GM18505 (cell line): ENCODE results near the gene ARHGEF3.
"Not testable (repeated sequence)": the region's sequence is repeated elsewhere in the genome, so short reads cannot be mapped to it uniquely, and the experiment has no call there.

Experiments used
- ATAC-seq: cut with Tn5 transposase; IDR thresholded peaks from one replicate; pipeline ENCODE4 v1.9.1; 2021; ENCODE audit not compliant: unreplicated experiment
- POLR2A ChIP-seq: IDR thresholded peaks from 4 replicates; pipeline ENCODE4 v1.6.1; 2011; ENCODE audit warnings: borderline replicate concordance; ENCODE audit not compliant: insufficient read depth, insufficient read length; ENCODE audit errors: extremely low read depth

ARHGEF3 gene

GRCh38 chr3:56739036-56739435 is 62.7 kb downstream of the ARHGEF3 start:
- no peak for TF ChIP-seq POLR2A
- ATAC-seq, result no peak

- ATAC-seq, result no peak
- no peak for TF ChIP-seq POLR2A
Measured at GRCh38 chr3:56737006-56737405, 64.7 kb downstream of the ARHGEF3 start.

GRCh38 chr3:56732109-56732508 is 69.6 kb downstream of the ARHGEF3 start:
- ATAC-seq, result no peak
- TF ChIP-seq POLR2A, result no peak

GRCh38 chr3:56725175-56725574 is 76.6 kb downstream of the ARHGEF3 start:
- peak; percentile 26 for TF ChIP-seq POLR2A
- peak; percentile 81 for ATAC-seq

GRCh38 chr3:56724676-56725075 is 77.1 kb downstream of the ARHGEF3 start:
- TF ChIP-seq POLR2A, result no peak
- no peak for ATAC-seq

- no peak for TF ChIP-seq POLR2A
- no peak for ATAC-seq
Measured at GRCh38 chr3:56720849-56721248, 80.9 kb downstream of the ARHGEF3 start.

- not testable (repeated sequence) for ATAC-seq
Measured at GRCh38 chr3:56718809-56719208, 82.9 kb downstream of the ARHGEF3 start.

GRCh38 chr3:56711344-56711743 is 90.4 kb downstream of the ARHGEF3 start:
- no peak for ATAC-seq
- TF ChIP-seq POLR2A, result no peak

GRCh38 chr3:56707412-56707811 is 94.3 kb downstream of the ARHGEF3 start:
- not testable (repeated sequence) for ATAC-seq

GRCh38 chr3:56706629-56707028 is 95.1 kb downstream of the ARHGEF3 start:
- no peak for TF ChIP-seq POLR2A
- no peak for ATAC-seq

- no peak for TF ChIP-seq POLR2A
- no peak for ATAC-seq
Measured at GRCh38 chr3:56704706-56705105, 97.0 kb downstream of the ARHGEF3 start.

GRCh38 chr3:56702490-56703315 is 99.0 kb downstream of the ARHGEF3 start:
- TF ChIP-seq POLR2A, result no peak
- no peak for ATAC-seq

- no peak for ATAC-seq
- no peak for TF ChIP-seq POLR2A
Measured at GRCh38 chr3:56700151-56700550, 101.6 kb downstream of the ARHGEF3 start.

GRCh38 chr3:56694867-56695683 is 106.7 kb downstream of the ARHGEF3 start:
- no peak for TF ChIP-seq POLR2A
- no peak for ATAC-seq
